PC-9 (cell line): ENCODE measurements around the gene PEX11G. TPM values are rescaled to one million over a fixed set of nuclear protein-coding genes. Genes with fewer than 3 reads are reported as not detected.

ENCODE experiments used
- BruUV-seq: library from RNA; stranded (reverse); fragments of 400-500 nt; replicated peaks from 2 replicates; lab custom pipeline; 2021; lab: Mats Ljungman, UMichigan
- CTCF ChIA-PET: fragments of 300-600 bp; sonication (Branson Sonifier 250); formaldehyde crosslinking; loops from one replicate; lab custom pipeline; 2022; ENCODE audit warnings: antibody characterized with exemption; lab: Charles Lee
- POLR2A ChIA-PET: fragments of 300-600 bp; sonication (Branson Sonifier 250); formaldehyde crosslinking; loops from one replicate; lab custom pipeline; 2022; ENCODE audit warnings: antibody characterized with exemption; ENCODE audit not compliant: unreplicated experiment; lab: Charles Lee
- DNase-seq, 2 experiments: peaks; one replicate each; pipeline versions ENCODE4 v3.0.0 to v3.0.0-alpha.2; 2015 to 2022; ENCODE audit warnings: mixed read lengths in 1 of 2
- H2AFZ ChIP-seq: fragments of 200-600 bp; sonication (generic); 2 replicates; pipeline ENCODE4 v1.8.1; 2017; ENCODE audit warnings: antibody characterized with exemption
- H3F3A ChIP-seq: fragments of 200-600 bp; sonication (generic); 2 replicates; pipeline ENCODE4 v1.8.1; 2017; ENCODE audit warnings: antibody characterized with exemption, mild to moderate bottlenecking, low read depth; ENCODE audit not compliant: insufficient read depth
- H3K27ac ChIP-seq: fragments of 200-600 bp; sonication (generic); 2 replicates; pipeline ENCODE4 v1.6.1; 2016; ENCODE audit warnings: mixed run types
- H3K27me3 ChIP-seq: fragments of 200-600 bp; sonication (generic); 2 replicates; pipeline ENCODE4 v1.6.1; 2016; ENCODE audit warnings: low read depth, mixed run types; ENCODE audit not compliant: insufficient read depth
- H3K36me3 ChIP-seq: fragments of 200-600 bp; sonication (generic); 2 replicates; pipeline ENCODE4 v1.6.1; 2016; ENCODE audit warnings: low read depth, mixed run types
- H3K4me1 ChIP-seq: fragments of 200-600 bp; sonication (generic); replicated peaks from 2 replicates; pipeline ENCODE4 v1.6.1; 2016; ENCODE audit warnings: mixed run types; ENCODE audit not compliant: insufficient read depth
- H3K4me2 ChIP-seq: fragments of 200-600 bp; sonication (generic); 2 replicates; pipeline ENCODE4 v1.6.1; 2017; ENCODE audit warnings: mixed run types
- H3K4me3 ChIP-seq: fragments of 200-600 bp; sonication (generic); 2 replicates; pipeline ENCODE4 v1.6.1; 2016; ENCODE audit warnings: mixed run types
- H3K79me2 ChIP-seq: fragments of 200-600 bp; sonication (generic); 2 replicates; pipeline ENCODE4 v1.6.1; 2017; ENCODE audit warnings: low read depth, mixed run types
- H3K9me2 ChIP-seq: fragments of 200-600 bp; sonication (generic); 2 replicates; pipeline ENCODE4 v1.8.1; 2017; ENCODE audit warnings: mild to moderate bottlenecking; ENCODE audit not compliant: insufficient read depth
- H3K9me3 ChIP-seq: fragments of 200-600 bp; sonication (generic); 2 replicates; pipeline ENCODE4 v1.8.1; 2016; ENCODE audit warnings: low read depth; ENCODE audit not compliant: insufficient read depth
- H4K20me1 ChIP-seq: fragments of 200-600 bp; sonication (generic); 2 replicates; pipeline ENCODE4 v1.8.1; 2017; ENCODE audit not compliant: insufficient read depth
- EZH2 ChIP-seq: fragments of 200-600 bp; sonication (generic); IDR thresholded peaks from 2 replicates; pipeline ENCODE4 v1.8.0; 2017; ENCODE audit warnings: antibody characterized with exemption, low read depth
- intact Hi-C: fragments of 100-400 bp; cut with micrococcal nuclease; formaldehyde crosslinking; loops from one replicate; pipeline ENCODE4 v1.10.0; 2022; ENCODE audit not compliant: unreplicated experiment
- total RNA-seq: library from RNA; stranded (reverse); gene quantifications from 2 replicates; pipeline ENCODE4 v1.2.3, GENCODE V29; 2021
- TF ChIP-seq, protein P1 (sequence below): fragments of 200-600 bp; sonication (generic); conservative IDR thresholded peaks from 2 replicates; pipeline ENCODE4 v1.6.1; 2017; ENCODE audit warnings: mixed run types, antibody characterized with exemption, mild to moderate bottlenecking, moderate library complexity

Gene PEX11G
- total RNA-seq, 1 experiment from 2014 or later: 10.5 TPM

DNA sequence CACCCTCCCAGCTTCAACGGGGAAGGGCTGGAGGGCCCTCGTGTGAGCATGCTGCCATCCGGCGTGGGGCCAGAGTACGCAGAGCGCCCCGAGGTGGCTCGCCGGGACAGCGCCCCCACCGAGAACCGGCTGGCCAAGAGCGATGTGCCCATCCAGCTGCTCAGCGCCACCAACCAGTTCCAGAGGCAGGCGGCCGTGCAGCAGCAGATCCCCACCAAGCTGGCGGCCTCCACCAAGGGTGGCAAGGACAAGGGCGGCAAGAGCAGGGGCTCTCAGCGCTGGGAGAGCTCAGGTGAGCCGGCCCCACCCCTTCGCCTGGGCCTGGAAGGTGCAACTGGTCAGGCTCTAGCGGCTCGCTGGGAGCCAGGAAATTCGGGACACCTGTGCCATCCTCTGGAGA, 20.0 kb downstream of the PEX11G start:
- BruUV-seq: no TSS peak
- H3K4me2 ChIP-seq: no peak overlapping the region
- TF ChIP-seq, protein P1, sequence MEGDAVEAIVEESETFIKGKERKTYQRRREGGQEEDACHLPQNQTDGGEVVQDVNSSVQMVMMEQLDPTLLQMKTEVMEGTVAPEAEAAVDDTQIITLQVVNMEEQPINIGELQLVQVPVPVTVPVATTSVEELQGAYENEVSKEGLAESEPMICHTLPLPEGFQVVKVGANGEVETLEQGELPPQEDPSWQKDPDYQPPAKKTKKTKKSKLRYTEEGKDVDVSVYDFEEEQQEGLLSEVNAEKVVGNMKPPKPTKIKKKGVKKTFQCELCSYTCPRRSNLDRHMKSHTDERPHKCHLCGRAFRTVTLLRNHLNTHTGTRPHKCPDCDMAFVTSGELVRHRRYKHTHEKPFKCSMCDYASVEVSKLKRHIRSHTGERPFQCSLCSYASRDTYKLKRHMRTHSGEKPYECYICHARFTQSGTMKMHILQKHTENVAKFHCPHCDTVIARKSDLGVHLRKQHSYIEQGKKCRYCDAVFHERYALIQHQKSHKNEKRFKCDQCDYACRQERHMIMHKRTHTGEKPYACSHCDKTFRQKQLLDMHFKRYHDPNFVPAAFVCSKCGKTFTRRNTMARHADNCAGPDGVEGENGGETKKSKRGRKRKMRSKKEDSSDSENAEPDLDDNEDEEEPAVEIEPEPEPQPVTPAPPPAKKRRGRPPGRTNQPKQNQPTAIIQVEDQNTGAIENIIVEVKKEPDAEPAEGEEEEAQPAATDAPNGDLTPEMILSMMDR: no peak
- TF ChIP-seq EZH2: no peak

DNA sequence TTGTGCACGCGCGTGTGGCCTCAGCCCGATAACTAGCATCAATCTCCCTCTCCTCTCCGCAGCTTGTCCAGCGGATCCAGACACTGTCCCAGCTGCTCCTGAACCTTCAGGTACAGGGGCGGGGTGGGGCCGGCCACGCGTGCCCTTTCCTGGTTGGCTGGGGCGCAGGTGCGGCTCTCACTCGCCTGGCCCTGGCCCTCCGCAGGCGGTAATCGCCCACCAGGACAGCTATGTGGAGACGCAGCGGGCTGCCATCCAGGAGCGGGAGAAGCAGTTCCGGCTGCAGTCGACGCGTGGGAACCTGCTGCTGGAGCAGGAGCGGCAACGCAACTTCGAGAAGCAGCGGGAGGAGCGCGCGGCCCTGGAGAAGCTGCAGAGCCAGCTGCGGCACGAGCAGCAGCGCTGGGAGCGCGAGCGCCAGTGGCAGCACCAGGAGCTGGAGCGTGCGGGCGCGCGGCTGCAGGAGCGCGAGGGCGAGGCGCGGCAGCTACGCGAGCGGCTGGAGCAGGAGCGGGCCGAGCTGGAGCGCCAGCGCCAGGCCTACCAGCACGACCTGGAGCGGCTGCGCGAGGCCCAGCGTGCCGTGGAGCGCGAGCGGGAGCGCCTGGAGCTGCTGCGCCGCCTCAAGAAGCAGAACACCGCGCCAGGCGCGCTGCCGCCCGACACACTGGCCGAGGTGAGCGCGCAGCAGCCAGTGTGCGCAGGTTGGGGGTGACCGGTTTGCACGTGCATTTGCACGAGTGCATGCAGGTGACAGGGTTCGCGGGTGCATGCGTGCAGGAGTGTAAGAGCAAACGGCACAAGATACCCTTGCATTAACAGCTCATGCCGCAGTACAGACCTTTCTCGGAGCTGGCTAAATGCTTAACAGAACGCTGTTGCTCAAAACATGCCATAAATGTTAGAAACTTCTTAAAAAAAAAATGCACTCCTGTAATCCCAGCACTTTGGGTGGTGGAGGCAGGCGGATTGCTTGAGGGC, 21.5 kb downstream of the PEX11G start:
- Histone ChIP-seq H3K79me2 (no peaks in the 10 kb centered on the region; the same call in 1 of the 2 replicates), H4K20me1 (no peaks in the 10 kb centered on the region), H3F3A (peaks cover 6% of the 10 kb centered on the region; the same call in 1 of the 2 replicates), H3K4me1 (no peaks in the 10 kb centered on the region), H3K27ac (no peak overlapping the region), H3K27me3 (no peaks in the 10 kb centered on the region), H2AFZ (no peak overlapping the region), H3K9me3 (no peaks in the 10 kb centered on the region), H3K36me3 (peaks cover 26% of the 10 kb centered on the region), H3K4me2 (no peak overlapping the region), H3K9me2 (no peaks in the 10 kb centered on the region), H3K4me3 (no peak overlapping the region)
- ChIA-PET POLR2A (no interaction called here), CTCF (no interaction called here)
- intact Hi-C loops: no loop called here
- no peak for DNase-seq
- BruUV-seq: no TSS peak
- TF ChIP-seq, protein P1: no peak
- TF ChIP-seq EZH2: no peak

More for the DNA sequence above, 20.0 kb downstream of the PEX11G start:
- ChIA-PET POLR2A (no interaction called here), CTCF (no interaction called here)
- Histone ChIP-seq H3K4me3 (no peak overlapping the region), H3K27me3 (no peaks in the 10 kb centered on the region), H2AFZ (no peak overlapping the region), H3F3A (peaks cover 6% of the 10 kb centered on the region; the same call in 1 of the 2 replicates), H3K4me1 (no peaks in the 10 kb centered on the region), H3K27ac (no peak overlapping the region), H4K20me1 (no peaks in the 10 kb centered on the region), H3K36me3 (peaks cover 18% of the 10 kb centered on the region), H3K9me2 (no peaks in the 10 kb centered on the region), H3K9me3 (no peaks in the 10 kb centered on the region), H3K79me2 (no peaks in the 10 kb centered on the region)
- intact Hi-C loops: no loop called here
- no peak for DNase-seq

DNA sequence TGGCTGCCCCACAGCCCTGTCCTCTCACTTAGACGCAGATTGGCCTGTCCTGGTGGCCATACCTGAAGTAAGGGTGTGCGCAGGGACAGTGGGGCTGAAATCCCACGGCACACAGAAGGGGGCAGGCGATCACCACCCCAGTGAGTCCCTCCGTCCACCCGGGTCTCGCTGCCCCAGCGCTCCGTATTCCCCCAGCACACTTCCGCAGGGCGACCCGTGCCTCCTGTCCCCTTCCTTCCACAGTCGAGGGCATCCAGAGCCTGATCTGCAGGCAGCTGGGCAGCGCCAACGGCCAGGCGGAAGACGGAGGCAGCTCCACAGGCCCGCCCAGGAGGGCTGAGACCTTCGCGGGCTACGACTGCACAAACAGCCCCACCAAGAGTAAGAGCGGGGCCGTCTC, 25.3 kb downstream of the PEX11G start:
- DNase-seq: no peak
- CTCF ChIA-PET: no interaction called here

More for the DNA sequence above, 25.3 kb downstream of the PEX11G start:
- no TSS peak for BruUV-seq
- Histone ChIP-seq H2AFZ (no peak overlapping the region), H3K9me3 (no peaks in the 10 kb centered on the region), H3K27ac (no peak overlapping the region), H3K27me3 (no peaks in the 10 kb centered on the region), H3K4me2 (no peak overlapping the region), H4K20me1 (no peaks in the 10 kb centered on the region), H3K79me2 (peaks cover 9% of the 10 kb centered on the region; the same call in 1 of the 2 replicates), H3K4me1 (peaks cover 33% of the 10 kb centered on the region), H3K36me3 (peaks cover 20% of the 10 kb centered on the region), H3K9me2 (no peaks in the 10 kb centered on the region), H3K4me3 (no peak overlapping the region), H3F3A (peaks cover 34% of the 10 kb centered on the region)
- TF ChIP-seq, protein P1: no peak
- TF ChIP-seq EZH2: no peak
- intact Hi-C loops: no loop called here
- POLR2A ChIA-PET: no interaction called here
